GM19438 (cell line): ENCODE measurements around the gene UGT2A2.

ENCODE experiments used
- ATAC-seq: cut with Tn5 transposase; IDR thresholded peaks from one replicate; pipeline ENCODE4 v1.9.1; 2021; ENCODE audit warnings: low read depth; ENCODE audit not compliant: unreplicated experiment

UGT2A2 gene

DNA sequence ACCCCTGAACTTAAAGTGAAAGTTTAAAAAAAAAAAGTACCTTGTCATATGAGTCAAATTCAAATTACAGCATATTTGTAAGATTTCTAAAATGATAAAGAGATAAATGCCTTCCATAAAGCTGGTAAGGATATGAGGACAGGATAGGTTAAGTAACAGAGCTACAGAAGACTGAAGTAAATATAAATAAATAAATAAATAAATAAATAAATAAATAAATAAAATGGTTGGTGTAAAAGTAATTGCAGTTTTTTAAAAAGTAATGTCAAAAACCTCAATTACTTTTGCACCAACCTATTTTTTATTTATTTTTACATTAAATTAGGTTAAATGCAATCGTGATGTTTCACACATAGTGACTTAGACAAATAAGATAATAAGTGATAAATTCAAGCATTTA, 62.2 kb downstream of the UGT2A2 start:
- no peak for ATAC-seq

DNA sequence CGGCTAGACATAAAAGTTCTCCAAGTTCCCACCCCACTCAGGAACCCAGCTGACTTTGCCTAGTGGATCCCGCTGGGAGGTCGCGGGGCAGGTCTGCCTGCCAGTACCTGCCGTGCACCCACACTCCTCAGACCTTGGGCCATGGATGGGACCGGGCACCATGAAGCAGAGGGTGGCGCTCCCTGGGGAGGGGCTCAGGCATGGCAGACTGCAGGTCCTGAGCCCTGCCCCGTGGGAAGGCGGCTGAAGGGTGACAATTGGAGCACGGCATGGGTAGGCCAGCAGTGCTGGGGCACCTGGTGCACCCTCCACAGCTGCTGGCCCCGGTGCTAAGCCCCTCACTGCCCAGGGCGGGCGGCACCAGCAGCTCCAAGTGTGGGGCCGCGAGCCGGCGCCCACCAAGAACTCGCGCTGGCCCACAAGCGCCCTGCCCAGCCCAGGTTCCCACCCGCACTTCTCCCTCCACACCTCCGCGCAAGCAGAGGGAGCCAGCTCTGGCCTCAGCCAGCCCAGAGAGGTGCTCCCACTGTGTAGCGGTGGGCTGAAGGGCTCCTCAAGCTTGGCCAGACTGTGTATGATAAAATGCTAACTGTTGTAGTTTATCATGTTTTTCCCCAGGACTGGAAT, 63.1 kb downstream of the UGT2A2 start:
- ATAC-seq: no peak

DNA sequence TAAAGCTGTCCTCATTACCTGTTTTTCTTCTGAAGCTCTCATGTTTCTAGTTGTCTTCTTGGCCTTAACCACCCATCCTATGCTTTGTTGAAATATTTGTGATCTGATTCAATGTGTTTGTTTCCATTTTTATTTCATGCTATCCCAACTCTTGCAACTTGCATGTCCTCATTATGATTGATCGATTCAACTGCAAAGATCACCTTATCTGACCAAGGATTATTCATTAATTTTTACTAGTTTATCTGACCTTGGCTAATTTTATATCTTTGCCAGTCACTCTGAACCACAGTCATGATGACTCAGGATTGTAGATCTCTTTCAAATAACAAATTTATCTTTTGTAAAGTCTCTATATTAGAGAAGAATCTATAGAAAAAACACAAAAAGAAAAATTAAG, 70.7 kb downstream of the UGT2A2 start:
- ATAC-seq: no peak

DNA sequence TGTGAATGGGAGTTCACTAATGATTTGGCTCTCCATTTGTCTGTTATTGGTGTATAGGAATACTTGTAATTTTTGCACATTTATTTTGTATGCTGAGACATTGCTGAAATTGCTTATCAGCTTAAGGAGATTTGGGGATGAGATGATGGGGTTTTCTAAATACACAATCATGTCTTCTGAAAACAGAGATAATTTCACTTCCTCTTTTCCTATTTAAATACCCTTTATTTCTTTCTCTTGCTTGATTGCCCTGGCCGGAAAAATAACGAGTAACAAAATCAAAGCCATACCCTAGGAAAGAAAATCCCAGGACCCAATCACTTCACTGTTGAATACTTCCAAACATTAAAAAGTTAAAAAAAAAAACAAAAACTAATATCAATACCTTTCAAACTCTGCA, 76.0 kb downstream of the UGT2A2 start:
- no peak for ATAC-seq

DNA sequence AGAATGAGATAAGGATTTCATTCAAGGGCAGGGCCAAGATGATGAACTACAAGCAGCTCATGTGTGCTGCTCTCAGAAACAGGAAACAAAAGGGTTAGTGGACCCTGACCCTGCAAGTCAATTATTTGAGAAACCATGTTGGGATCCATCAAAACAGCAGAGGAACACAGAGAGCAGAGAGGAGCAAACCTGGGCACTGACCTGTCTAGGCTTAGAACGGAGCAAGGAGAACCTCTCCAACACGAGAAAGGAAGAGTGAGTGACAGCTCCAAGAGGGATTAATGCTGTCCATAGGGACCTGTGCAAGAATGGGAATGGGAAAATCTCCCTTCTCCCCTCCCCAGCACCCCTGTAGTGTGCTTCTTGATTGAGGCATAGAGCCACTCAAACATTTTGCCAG, 89.8 kb downstream of the UGT2A2 start:
- ATAC-seq: no peak

DNA sequence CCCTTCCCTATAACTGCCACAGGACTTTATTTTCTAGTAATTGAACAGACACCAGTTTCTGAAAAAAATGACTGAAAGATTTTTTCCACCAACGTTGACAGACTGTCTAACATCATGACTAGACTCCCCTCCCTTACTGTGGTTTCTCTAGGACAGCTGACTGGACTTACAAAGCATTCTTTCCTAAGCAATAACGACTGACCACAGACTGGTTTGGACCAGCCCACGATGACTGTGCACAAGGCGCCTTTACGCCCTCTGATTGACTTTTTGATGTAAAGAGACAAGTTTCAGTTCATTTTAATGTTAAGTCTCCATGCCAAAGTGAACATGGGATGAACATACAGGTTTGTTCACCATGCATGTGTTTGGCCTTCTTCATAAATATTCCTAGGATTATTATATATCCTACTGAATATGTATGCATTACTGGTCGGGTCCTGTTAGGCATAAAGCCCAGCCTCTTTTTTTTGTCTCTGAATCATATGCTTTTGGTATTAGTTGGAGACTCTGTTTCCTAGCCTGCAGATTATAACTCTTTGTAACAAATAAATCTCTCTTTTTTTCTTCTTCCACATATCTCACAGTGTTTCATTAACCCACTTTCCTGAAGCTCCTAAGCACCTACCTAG, 93.2 kb downstream of the UGT2A2 start:
- no peak for ATAC-seq
